GM12891 (cell line): ENCODE data around the gene ME1.
A peak's percentile ranks its signal among the peaks of the same experiment; 100 is the strongest.
"Not testable (repeated sequence)": the region's sequence is repeated elsewhere in the genome, so short reads cannot be mapped to it uniquely, and the experiment has no call there.

ENCODE experiments used
- DNase-seq: peaks from one replicate; pipeline ENCODE4 v3.0.0; 2011; ENCODE audit warnings: low spot score; ENCODE audit not compliant: insufficient read length
- FAIRE-seq: peaks from 2 replicates; lab custom pipeline; 2011; peaks lifted over from hg19 to GRCh38; lab: Jason Lieb, UNC
- PAX5 ChIP-seq: IDR thresholded peaks from 2 replicates; pipeline ENCODE4 v1.6.1; 2011; ENCODE audit warnings: low read length, moderate library complexity, mild to moderate bottlenecking; ENCODE audit not compliant: insufficient read depth, severe bottlenecking
- POLR2A ChIP-seq: IDR thresholded peaks from 2 replicates; pipeline ENCODE4 v1.6.1; 2011; ENCODE audit warnings: low read depth, low read length, control low read depth
- POLR2AphosphoS5 ChIP-seq: IDR thresholded peaks from 2 replicates; pipeline ENCODE4 v1.6.1; 2011; ENCODE audit warnings: low read depth, low read length, control low read depth
- POU2F2 ChIP-seq: IDR thresholded peaks from 2 replicates; pipeline ENCODE4 v1.6.1; 2011; ENCODE audit warnings: low read depth, mild to moderate bottlenecking, control low read depth, low read length, moderate library complexity
- SPI1 ChIP-seq: IDR thresholded peaks from 2 replicates; pipeline ENCODE4 v1.6.1; 2011; ENCODE audit warnings: low read depth, low read length, control low read depth
- TAF1 ChIP-seq: IDR thresholded peaks from 2 replicates; pipeline ENCODE4 v1.6.1; 2011; ENCODE audit warnings: low read depth, low read length, control low read depth

ME1 gene

DNA sequence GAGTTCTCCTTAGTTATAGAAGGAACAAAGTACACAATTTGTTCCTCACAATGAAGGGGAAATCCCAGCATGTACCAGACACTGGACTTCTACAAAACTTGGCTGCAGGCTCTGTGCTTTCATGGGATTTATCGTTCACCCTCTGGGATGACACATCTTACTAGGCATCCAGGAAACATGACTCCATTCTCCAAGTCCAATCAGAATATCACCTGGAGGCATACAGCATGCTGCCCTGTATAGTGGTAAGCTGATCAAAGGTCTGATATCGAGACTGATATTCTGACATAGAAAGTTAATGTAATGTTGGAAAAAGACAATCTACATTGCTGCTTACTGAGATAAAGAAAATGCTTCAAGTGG, 231.0 kb downstream of the ME1 start:
- FAIRE-seq (no peak), DNase-seq (no peak)
- TF ChIP-seq TAF1 (no peak), POLR2A (no peak), POLR2AphosphoS5 (no peak), SPI1 (no peak), POU2F2 (no peak), PAX5 (no peak)

DNA sequence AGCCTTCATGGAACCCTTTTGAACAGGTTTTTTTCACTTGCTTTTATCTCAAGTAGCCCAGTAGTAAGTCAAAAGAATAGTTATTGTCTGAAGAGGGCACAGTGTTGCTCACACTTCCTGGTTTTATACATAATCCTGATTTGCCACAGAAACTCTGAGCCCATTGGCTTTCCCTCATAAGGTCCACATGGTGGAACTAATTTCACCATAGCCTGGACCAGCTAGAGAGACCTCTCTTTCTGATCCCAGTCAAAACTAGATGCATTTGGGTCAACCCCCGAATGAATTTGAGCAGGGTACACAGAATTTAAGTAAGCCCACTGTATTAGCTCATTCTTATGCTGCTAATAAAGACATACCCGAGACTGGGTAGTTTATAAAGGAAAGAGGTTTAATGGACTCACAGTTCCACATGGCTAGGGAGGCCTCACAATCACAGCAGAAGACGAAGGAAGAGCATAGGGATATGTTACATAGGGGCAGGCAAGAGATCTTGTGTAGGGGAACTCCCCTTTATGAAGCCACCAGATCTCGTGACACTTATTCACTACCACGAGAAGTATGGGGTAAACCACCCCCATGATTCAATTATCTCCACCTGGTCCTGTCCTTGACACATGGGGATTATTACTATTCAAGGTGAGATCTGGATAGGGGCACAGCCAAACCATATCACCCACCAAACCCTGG, 231.5 kb downstream of the ME1 start:
- no peak for DNase-seq
- peak; percentile 51 for FAIRE-seq
- TF ChIP-seq TAF1 (no peak), POLR2AphosphoS5 (no peak), SPI1 (no peak), PAX5 (no peak), POLR2A (no peak), POU2F2 (no peak)

GRCh38 chr6:83198486-83199172, 232.2 kb downstream of the ME1 start:
- FAIRE-seq (no peak), DNase-seq (no peak)
- no peak for TF ChIP-seq TAF1
- TF ChIP-seq POLR2A, result no peak
- no peak for TF ChIP-seq POU2F2
- TF ChIP-seq POLR2AphosphoS5, result no peak
- no peak for TF ChIP-seq SPI1
- TF ChIP-seq PAX5, result no peak

DNA sequence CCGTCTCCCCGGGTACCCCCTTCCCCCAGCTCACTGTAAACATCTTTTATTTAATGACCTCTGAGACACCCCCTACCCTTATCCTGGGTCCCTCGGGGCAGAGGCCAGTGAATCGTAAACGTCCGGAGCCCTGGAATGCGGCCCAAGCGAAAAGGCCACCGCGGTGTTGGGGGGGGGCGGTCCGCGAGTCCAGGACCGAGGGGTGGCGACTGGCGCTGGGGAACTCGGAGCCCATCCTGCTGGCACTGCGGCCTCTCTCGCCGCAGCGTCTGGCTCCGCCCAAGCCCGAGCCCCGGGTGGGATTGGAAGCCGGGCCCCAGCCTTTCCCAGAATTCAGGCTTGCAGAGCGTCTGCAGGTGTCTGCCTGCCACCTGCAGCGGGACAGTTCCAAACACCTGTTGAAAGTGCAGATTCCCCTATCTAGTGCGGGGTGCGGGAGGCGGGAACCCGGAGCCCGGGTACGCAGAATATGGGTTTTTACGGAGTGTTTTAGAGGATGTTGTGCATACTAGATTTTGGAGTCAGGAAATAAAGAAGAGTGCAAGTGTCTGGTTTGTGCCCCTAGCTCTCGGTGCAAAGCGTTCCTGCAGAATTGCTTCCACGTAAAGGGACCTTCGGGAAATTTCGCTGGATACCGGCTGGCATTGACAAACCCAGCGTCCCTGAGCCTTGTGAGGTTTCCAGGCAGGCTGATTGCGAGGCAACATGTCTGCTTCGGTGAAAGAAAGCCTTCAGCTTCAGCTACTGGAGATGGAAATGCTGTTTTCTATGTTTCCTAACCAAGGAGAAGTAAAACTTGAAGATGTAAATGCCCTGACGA, 236.9 kb downstream of the ME1 start:
- DNase-seq (peak; percentile 21), FAIRE-seq (peak; percentile 43)
- TF ChIP-seq POLR2AphosphoS5 (no peak), TAF1 (no peak), PAX5 (no peak), POLR2A (no peak), POU2F2 (no peak), SPI1 (no peak)

DNA sequence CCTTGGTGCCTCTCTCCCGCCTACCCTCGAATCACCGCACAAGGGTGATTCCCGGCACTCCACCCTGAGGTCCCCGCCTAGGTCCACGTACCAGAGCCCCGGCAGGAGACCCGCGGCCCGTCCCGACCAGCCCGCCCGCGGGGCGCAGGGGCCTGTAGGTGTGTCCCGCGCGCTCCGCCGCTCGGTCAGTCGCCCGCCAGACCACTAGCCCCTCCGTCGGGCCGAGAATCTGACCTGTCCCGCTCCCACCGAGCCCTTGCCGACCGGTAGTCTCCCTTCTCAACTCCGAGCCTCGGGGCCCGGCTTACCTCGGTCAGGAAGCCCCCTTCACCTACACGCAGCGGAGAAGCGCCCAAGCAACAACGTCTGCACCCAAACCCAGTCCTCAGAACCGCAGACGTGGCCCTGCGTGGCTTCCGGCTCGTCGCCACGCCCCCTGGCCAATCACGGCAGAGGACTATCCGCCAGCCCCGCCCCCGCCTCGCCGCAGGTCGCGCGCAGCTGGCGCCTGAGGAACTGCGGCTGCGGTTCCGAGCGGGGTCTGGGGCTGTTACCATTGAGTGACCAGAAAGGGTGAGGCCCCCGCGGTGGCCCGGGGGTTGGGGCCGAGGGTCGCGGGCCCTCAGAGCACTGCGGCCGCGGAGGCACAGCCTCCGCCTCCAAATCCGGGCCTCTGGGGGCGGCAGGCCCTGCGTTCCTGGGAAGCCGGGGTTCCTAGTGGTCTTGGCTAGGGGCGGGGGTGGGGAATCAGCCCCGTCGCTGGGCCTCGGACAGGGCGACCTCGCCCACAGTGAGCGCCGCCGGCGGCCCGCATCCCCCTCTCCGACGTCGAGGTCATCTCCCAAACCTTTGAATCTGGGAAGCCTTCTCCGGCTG, 237.7 kb downstream of the ME1 start, which contains the start of the genes PGM3 and RWDD2A:
Gene PGM3 (minus strand): TSS at position 395 of the 876 bp plus-strand sequence. CDS start 2,253 bp downstream, outside the sequence.
Gene RWDD2A (plus strand): TSS at position 487 of the 876 bp plus-strand sequence. CDS start 1,095 bp downstream, outside the sequence.
- FAIRE-seq (peak; percentile 98), DNase-seq (peak; percentile 98)
- no peak for TF ChIP-seq PAX5
- TF ChIP-seq POLR2AphosphoS5, result peak; percentile 80
- peak; percentile 45 for TF ChIP-seq SPI1
- TF ChIP-seq POLR2A, result peak; percentile 77
- TF ChIP-seq POU2F2, result no peak
- TF ChIP-seq TAF1, result peak; percentile 71

GRCh38 chr6:83192456-83192855, 238.4 kb downstream of the ME1 start:
- FAIRE-seq (peak; percentile 23), DNase-seq (no peak)
- no peak for TF ChIP-seq POLR2AphosphoS5
- TF ChIP-seq TAF1, result no peak
- no peak for TF ChIP-seq PAX5
- no peak for TF ChIP-seq SPI1

GRCh38 chr6:83191974-83192373, 238.9 kb downstream of the ME1 start:
- DNase-seq, FAIRE-seq: not testable (repeated sequence)

GRCh38 chr6:83190626-83191025, 240.2 kb downstream of the ME1 start:
- TF ChIP-seq TAF1 (no peak), POLR2AphosphoS5 (no peak), PAX5 (no peak), SPI1 (no peak), POLR2A (no peak), POU2F2 (no peak)
- DNase-seq, result no peak
- FAIRE-seq, result no peak

- TF ChIP-seq SPI1, result no peak
- no peak for TF ChIP-seq PAX5
- no peak for TF ChIP-seq POLR2A
- TF ChIP-seq POLR2AphosphoS5, result no peak
- TF ChIP-seq TAF1, result no peak
- TF ChIP-seq POU2F2, result no peak
- no peak for FAIRE-seq
- DNase-seq, result no peak
Observed at GRCh38 chr6:83188501-83188900, 242.3 kb downstream of the ME1 start.
